NCI-H1092 treated with DMSO at 0.1 percent for 48 hours (cell line): Measurements from ENCODE around the gene GALK1.

Experiments used
- DNase-seq: peaks from one replicate; lab custom pipeline; 2025; lab: John Stamatoyannopoulos, UW

The GALK1 gene

GRCh38 chr17:75749545-75750389 is 15.2 kb downstream of the GALK1 start:
- DNase-seq, result peak; percentile 54

DNA sequence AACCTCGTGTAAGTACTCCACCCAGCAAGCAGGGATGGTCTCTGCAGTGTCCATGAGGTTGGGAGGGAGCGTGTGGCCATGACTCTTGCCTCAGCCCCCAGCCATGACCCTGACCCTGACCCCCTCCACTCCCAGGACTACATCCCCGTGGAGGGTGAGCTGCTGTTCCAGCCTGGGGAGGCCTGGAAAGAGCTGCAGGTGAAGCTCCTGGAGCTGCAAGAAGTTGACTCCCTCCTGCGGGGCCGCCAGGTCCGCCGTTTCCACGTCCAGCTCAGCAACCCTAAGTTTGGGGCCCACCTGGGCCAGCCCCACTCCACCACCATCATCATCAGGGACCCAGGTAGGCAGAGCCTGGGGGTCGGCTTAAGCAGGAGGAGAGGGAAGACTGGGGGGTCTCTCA is 16.3 kb downstream of the GALK1 start:
- DNase-seq, result no peak

- no peak for DNase-seq
These were observed 21.3 kb downstream of the GALK1 start for GRCh38 chr17:75743625-75744206.

- DNase-seq, result no peak
These were observed 22.7 kb downstream of the GALK1 start for GRCh38 chr17:75742337-75742736.

DNA sequence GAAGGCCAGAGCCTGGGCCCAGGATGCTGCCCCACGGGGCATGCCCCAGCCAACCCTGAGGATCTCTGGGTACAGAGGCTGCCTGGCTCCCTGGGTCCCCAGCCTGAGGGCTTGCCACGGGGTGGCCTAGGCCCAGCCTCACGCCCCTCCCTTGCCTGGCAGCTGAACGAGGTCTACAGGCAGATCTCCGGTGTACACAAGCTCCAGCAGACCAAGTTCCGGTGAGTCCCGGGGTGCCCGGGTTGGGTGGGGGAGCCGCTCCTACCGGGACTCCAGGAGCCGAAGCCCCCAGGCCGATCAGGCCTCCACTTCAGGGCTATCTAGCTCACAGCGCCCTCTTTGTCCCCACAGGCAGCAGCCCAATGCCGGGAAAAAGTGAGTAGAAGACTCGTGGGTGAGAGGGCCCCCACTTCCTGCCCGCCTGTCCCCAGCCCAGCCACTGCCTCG is 24.3 kb downstream of the GALK1 start:
- no peak for DNase-seq

DNA sequence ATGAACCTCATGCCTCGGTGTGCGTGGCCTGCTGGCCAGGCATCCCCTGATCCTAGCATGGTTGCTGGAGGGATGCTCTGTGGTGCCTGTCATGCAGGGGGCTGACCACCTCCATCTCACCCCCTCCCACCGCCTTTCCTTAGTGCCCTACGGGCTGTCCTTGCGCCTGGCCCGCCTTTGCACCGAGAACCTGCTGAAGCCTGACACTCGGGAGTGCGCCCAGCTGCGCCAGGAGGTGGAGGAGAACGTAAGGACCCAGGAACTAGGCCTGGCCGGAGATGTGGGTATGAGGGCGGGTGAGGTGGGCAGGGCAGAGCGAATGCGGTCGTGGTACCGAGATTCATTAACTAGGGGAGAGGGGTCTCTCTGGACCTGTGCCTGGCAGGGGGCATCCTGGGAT is 24.8 kb downstream of the GALK1 start:
- no peak for DNase-seq

DNA sequence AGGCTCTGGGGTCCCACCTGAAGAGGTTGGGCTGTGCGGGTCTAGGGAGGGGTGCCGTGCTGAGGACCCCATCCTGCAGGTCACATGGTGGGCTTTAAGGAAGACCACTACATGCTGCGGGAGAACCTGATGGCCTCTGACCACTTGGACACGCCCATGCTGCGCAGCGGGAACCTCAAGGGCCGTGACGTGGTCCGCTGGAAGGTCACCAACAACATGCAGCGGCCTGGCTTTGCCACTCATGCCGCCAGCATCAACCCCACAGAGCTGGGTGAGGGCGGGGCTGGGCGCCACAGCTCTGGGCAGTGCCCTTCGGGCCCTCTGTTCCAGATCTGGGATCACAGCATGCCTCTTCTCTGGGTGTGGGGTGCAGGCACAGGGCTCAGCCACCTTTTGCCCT is 25.2 kb downstream of the GALK1 start:
- DNase-seq, result no peak

GRCh38 chr17:75739174-75739573 is 25.8 kb downstream of the GALK1 start:
- DNase-seq, result no peak

GRCh38 chr17:75738218-75738802 is 26.7 kb downstream of the GALK1 start:
- no peak for DNase-seq

DNA sequence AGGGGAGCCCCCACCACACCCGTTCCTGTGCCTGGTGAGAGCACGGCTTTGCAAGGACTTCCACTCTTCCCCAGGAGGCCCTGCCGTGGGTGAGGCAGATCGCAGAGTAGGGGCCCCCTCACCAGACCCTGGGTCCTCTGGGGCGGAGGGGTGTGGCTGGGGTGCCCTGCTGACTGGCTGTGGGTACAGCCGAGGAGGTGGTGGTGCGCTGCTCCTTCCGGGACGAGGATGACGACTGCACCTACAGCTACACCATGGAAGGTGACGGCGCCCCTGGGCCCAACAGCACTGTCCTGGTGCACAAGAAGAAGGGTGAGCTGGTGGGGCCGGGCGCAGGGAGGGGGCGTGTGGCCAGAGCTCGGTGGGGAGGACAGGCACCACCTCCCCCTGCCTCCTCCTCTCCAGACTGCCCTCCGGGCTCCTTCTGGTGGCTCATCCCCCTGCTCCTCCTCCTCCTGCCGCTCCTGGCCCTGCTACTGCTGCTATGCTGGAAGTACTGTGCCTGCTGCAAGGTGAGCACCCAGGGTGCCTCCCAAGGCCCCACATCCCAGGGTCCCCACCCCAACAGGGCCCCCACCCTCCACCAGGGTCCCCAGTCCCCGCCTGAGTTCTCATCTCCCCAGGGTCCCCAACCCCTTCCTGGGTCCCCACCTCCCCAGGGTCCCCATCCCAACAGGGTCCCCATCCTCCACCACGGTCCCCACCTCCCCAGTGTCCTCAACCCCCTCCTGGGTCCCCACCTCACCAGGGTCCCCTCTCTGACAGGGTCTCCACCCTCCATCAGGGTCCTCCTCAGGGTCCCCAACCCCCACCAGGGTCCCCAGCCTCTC is 27.6 kb downstream of the GALK1 start:
- no peak for DNase-seq

GRCh38 chr17:75736173-75736835 is 28.7 kb downstream of the GALK1 start:
- no peak for DNase-seq

GRCh38 chr17:75734674-75735294 is 30.2 kb downstream of the GALK1 start:
- no peak for DNase-seq

GRCh38 chr17:75733471-75733870 is 31.5 kb downstream of the GALK1 start:
- no peak for DNase-seq

- no peak for DNase-seq
These were observed 33.1 kb downstream of the GALK1 start for GRCh38 chr17:75731716-75732498.

DNA sequence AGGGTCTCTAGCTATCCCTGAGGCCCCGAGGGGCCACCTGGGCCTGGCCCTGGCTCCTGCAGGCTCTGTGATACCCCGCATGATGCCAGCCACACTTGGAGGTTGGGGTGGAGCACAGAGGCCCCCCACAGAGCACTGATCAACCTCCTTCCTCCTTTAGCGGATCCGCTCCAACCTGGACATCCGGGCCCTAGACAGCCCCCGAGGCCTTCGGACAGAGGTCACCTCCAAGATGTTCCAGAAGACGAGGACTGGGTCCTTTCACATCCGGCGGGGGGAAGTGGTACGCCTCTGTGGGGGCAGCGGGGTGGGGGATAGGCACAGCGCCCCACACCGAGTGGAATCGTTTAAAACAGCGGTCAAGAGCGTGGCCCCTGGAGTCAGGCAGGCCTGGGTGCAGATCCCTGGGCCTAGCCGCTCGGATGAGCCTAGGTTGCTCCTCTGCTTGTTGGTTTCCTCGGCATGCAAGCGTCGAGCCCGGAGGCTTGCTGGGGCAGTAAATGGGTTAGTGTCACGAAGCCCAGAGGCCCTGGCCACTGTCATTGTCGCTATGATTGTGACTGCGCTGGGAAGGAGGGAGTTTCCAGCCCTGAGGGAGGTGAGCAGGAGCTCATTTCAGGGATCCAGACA is 33.8 kb downstream of the GALK1 start:
- DNase-seq, result no peak

GRCh38 chr17:75730065-75730464 is 34.9 kb downstream of the GALK1 start:
- DNase-seq, result no peak

- no peak for DNase-seq
These were observed 35.6 kb downstream of the GALK1 start for GRCh38 chr17:75729351-75729750.

GRCh38 chr17:75727391-75727790 is 37.6 kb downstream of the GALK1 start:
- DNase-seq, result no peak

- no peak for DNase-seq
These were observed 39.5 kb downstream of the GALK1 start for GRCh38 chr17:75725504-75725903.
